ENCODE results near the gene DEFB123. TPM values are rescaled to one million over a fixed set of nuclear protein-coding genes. Genes with fewer than 3 reads are reported as not detected.
"Not testable (repeated sequence)": the region's sequence is repeated elsewhere in the genome, so short reads cannot be mapped to it uniquely, and the experiment has no call there.

Gene DEFB123
- total RNA-seq, 4 donors from 2014 or later, result not detected

DNA sequence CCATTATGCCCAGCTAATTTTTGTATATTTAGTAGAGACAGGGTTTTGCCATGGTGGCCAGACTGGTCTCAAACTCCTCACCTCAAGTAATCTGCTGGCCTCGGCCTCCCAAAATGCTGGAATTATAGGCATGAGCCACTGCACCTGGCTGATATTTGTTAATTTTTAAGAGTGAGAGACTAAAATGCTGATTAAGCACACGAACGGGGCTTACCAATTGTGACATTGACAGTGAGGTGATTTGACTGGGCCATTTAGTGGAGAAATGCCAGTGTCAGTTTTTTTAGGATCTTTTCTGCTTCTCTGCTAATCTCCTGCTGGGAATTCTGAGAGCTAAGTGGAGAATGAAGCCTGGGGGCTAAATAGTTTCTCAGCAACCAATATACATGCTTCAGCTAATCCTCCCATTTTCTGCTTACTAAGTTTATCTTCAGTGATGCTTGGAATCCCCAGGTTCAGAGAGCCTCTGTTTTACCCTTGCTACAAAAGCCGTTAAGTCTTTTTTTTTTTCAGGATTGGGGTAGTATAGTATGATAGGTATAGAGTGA is 9.8 kb upstream of the DEFB123 start:
- DNase-seq (ENCODE audit: low spot score in 2 of 2), result no peak
- no peak overlapping the region for H3K4me3 ChIP-seq (ENCODE audit: low read depth, poor library complexity, severe bottlenecking)
- 62 to 67% methylated on average over 4 of the region's 4 CpGs for WGBS, 2 donors
- intact Hi-C loops (cut with DNase I; ENCODE audit: low total_unique reads), result no loop called here
- TF ChIP-seq, protein P1, sequence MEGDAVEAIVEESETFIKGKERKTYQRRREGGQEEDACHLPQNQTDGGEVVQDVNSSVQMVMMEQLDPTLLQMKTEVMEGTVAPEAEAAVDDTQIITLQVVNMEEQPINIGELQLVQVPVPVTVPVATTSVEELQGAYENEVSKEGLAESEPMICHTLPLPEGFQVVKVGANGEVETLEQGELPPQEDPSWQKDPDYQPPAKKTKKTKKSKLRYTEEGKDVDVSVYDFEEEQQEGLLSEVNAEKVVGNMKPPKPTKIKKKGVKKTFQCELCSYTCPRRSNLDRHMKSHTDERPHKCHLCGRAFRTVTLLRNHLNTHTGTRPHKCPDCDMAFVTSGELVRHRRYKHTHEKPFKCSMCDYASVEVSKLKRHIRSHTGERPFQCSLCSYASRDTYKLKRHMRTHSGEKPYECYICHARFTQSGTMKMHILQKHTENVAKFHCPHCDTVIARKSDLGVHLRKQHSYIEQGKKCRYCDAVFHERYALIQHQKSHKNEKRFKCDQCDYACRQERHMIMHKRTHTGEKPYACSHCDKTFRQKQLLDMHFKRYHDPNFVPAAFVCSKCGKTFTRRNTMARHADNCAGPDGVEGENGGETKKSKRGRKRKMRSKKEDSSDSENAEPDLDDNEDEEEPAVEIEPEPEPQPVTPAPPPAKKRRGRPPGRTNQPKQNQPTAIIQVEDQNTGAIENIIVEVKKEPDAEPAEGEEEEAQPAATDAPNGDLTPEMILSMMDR (IDR thresholded peaks at IDR 0.05), result no peak
- no peak for TF ChIP-seq POLR2A (IDR thresholded peaks at IDR 0.05)

DNA sequence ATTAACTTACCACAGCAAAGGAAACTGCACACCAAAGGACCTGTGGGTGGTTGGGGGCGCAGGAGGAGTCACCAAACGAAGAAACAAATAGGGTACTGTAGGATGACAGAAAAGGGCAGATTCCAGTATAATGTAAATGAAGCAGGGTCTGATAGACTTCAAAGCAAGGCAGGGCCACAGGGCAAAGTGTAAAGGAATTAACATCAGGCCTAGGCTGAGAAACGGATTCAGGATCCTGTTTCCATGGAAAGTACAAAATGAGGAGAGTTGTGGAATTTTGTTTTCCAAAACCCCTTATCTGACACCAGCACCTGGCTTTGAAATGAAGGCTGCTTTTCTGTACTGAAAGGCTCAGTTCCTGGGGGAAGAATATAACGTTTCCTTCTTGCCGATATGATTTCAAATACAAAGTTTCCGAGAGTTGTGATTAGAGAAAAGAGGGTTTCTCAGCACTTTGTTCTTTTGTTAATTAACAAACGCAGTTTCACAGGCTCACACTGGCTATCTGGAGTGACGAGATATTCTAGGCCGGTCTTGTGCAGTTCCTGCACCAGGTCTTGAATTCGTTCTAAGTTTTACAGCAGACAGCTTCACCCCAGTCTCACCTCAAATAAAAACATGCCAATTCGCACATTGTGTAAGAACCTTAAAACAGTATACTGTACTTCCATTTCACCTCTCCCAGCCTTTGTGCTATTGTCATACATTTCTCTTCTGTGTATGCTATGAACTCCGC is 5.8 kb downstream of the DEFB123 start:
- TF ChIP-seq, protein P1 (IDR thresholded peaks at IDR 0.05), result no peak
- no peak for TF ChIP-seq POLR2A (IDR thresholded peaks at IDR 0.05)
- WGBS, 2 donors, result 71 to 80% methylated on average over 12 of the region's 12 CpGs
- intact Hi-C loops (cut with DNase I; ENCODE audit: low total_unique reads), result no loop called here
- no peak for DNase-seq (ENCODE audit: low spot score in 2 of 2)
- H3K4me3 ChIP-seq (ENCODE audit: low read depth, poor library complexity, severe bottlenecking), result no peak overlapping the region

DNA sequence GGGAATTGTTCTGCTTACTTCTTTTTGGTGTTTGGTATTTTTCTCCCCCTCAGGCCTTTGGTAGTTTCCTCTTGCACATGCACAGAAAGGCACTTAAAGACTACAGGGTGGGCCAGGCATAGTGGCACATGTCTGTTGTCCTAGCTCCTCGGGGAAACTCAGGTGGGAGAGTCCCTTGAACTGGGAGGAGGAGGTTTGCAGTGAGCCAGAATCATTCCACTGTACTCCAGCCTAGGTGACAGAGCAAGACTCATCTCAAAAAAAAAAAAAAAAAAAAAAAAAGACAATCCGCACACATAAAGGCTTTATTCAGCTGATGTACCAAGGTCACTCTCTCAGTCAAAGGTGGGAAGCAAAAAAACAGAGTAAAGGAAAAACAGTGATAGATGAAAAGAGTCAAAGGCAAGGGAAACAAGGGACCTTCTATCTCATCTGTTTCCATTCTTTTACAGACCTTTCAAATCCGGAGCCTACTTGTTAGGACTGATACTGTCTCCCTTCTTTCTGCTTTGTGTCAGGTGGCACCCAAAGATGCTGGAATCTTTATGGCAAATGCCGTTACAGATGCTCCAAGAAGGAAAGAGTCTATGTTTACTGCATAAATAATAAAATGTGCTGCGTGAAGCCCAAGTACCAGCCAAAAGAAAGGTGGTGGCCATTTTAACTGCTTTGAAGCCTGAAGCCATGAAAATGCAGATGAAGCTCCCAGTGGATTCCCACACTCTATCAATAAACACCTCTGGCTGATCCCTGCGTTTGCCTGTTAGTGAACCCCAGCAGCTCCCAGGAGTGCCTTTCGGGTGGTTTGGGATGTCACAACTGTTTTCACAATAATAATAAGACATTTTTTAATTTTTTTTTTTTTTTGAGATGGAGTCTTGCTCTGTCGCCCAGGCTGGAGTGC is 9.3 kb downstream of the DEFB123 start:
- WGBS, 2 donors, result 72 to 81% methylated on average over 8 of the region's 8 CpGs
- intact Hi-C loops (cut with DNase I; ENCODE audit: low total_unique reads), result no loop called here
- TF ChIP-seq, protein P1 (IDR thresholded peaks at IDR 0.05), result no peak
- no peak for TF ChIP-seq POLR2A (IDR thresholded peaks at IDR 0.05)
- no peak overlapping the region for H3K4me3 ChIP-seq (ENCODE audit: low read depth, poor library complexity, severe bottlenecking)
- no peak for DNase-seq (ENCODE audit: low spot score in 2 of 2)

DNA sequence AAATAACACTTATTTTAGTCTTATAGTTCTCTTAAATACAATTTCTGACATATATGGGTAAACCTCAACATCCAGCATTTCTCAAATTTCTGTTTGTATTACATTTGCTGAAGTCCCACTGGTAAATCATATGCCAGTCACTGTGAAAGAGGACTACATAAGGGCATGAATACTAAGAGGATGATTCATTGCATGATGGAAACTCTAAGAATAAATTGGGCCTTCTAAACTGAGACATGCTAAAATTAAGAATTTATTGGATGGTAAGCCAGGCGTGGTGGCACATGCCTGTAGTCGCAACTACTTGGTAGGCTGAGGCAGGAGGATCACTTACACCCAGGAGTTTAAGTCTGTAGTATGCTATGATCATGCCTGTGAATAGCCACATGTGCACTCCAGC is 12.1 kb downstream of the DEFB123 start:
- WGBS, 2 donors, result 44 to 48% methylated on average over 2 of the region's 2 CpGs
- no peak overlapping the region for H3K4me3 ChIP-seq (ENCODE audit: low read depth, poor library complexity, severe bottlenecking)
- TF ChIP-seq POLR2A (IDR thresholded peaks at IDR 0.05), result no peak
- TF ChIP-seq, protein P1 (IDR thresholded peaks at IDR 0.05), result no peak
- no peak for DNase-seq (ENCODE audit: low spot score in 2 of 2)
- intact Hi-C loops (cut with DNase I; ENCODE audit: low total_unique reads), result no loop called here

DNA sequence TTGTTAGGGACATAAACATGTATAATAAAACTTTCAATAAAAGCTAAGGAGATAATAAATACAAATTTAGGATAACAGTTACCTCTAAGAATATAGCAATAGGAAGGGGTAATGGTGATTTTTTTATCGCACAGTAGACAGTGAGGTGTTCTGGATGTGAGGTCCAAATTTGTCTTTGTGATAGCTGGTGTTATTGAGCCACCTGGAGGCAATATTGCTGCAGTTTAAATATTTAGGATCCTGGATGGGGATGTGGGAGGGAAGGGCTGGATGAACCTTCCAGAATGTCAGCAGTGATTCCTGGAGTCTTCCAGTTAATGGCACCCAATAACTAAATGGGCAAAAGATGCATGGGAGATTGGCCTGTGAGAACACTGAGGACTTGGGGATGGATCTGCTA is 13.9 kb downstream of the DEFB123 start:
- no peak overlapping the region for H3K4me3 ChIP-seq (ENCODE audit: low read depth, poor library complexity, severe bottlenecking)
- TF ChIP-seq POLR2A (IDR thresholded peaks at IDR 0.05), result no peak
- TF ChIP-seq, protein P1 (IDR thresholded peaks at IDR 0.05), result no peak
- 97 to 100% methylated on average over 1 of the region's 1 CpG for whole genome bisulfite sequencing, 2 donors
- intact Hi-C loops (cut with DNase I; ENCODE audit: low total_unique reads), result no loop called here
- no peak for DNase-seq (ENCODE audit: low spot score in 2 of 2)

DNA sequence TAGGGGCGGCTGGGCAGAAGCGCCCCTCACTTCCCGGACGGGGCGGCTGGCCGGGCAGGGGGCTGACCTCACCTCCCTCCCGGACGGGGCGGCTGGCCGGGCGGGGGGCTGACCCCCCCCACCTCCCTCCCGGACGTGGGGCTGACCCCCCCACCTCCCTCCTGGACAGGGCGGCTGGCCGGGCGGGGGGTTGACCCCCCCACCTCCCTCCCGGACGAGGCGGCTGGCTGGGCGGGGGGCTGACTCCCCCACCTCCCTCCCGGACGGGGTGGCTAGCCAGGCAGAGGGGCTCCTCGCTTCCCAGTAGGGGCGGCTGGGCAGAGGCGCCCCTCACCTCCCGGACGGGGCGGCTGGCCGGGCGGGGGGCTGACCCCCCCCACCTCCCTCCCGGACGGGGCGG is 30.5 kb downstream of the DEFB123 start:
- DNase-seq (ENCODE audit: low spot score in 2 of 2); H3K4me3 ChIP-seq (ENCODE audit: low read depth, poor library complexity, severe bottlenecking); intact Hi-C loops (cut with DNase I; ENCODE audit: low total_unique reads): not testable (repeated sequence)
- no CpG with 5 or more reads among the region's 33 CpGs for WGBS, 2 donors

Measured in lower leg skin (tissue), 4 donors.